Muscle layer of duodenum (tissue), 2 donors: ENCODE measurements around the gene ARL5A.
"Not testable (repeated sequence)": the region's sequence is repeated elsewhere in the genome, so short reads cannot be mapped to it uniquely, and the experiment has no call there.

Source experiments
- H3K27ac ChIP-seq: one replicate; pipeline ENCODE4 v1.7.0; 2013; ENCODE audit warnings: mild to moderate bottlenecking, low read length
- H3K27me3 ChIP-seq: one replicate; pipeline ENCODE4 v1.7.0; 2013; ENCODE audit warnings: low read depth, mild to moderate bottlenecking, control low read depth, low read length
- H3K36me3 ChIP-seq, 2 donors: one replicate each; pipeline ENCODE4 v1.7.0; 2013; ENCODE audit warnings: low read length in 2 of 2, control low read depth in 1 of 2, mild to moderate bottlenecking in 1 of 2; ENCODE audit not compliant: insufficient read depth in 2 of 2, control insufficient read depth in 1 of 2
- H3K4me1 ChIP-seq, 2 donors: one replicate each; pipeline ENCODE4 v1.7.0; 2013; ENCODE audit warnings: low read length in 2 of 2, mild to moderate bottlenecking in 2 of 2, control low read depth in 1 of 2, moderate library complexity in 1 of 2; ENCODE audit not compliant: insufficient read depth in 2 of 2, control insufficient read depth in 1 of 2
- H3K4me3 ChIP-seq, 2 donors: one replicate each; pipeline ENCODE4 v1.7.0; 2013; ENCODE audit warnings: low read length in 2 of 2, low read depth in 1 of 2, mild to moderate bottlenecking in 1 of 2
- H3K9me3 ChIP-seq, 2 donors: one replicate each; pipeline ENCODE4 v1.7.0; 2013; ENCODE audit warnings: low read length in 2 of 2, control low read depth in 1 of 2, mild to moderate bottlenecking in 1 of 2; ENCODE audit not compliant: control insufficient read depth in 1 of 2
- donor health status: healthy.

ARL5A gene, protein sequence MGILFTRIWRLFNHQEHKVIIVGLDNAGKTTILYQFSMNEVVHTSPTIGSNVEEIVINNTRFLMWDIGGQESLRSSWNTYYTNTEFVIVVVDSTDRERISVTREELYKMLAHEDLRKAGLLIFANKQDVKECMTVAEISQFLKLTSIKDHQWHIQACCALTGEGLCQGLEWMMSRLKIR

DNA sequence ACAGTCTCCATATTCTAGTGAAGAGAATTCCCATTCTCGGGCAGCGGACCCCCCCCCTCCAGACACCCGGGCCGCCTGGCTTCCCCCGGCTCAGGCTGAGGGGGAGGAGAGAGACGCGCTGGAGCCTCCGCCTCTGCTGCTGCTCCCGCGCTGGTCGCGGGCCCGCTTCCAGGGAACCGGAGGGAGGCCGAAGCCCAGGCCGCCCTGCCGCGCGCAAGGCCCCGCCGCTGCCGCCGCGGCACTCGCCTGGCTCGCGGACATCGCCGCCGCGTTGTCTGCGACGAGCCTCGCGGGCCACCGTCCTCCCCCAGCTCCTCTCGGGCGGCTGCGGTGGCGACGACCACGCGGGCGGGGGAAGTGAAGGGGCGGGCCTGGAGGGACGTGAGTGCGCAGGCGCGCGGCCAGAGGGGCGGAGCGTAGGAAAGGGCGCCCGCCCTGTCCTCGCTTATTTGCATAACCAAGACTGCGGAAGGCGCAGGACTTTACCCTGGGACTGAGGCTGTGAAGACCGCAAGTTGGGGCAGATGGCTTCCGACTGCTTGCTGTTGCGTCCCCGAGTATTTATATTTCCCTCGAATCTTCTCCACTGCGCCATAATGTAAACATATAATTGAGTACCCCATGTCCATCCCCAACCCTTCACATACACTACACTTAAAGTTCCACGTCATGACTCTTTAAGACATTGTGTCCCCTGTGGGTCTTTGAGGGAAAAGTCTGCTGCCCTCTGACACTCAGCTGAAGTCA, at the start of gene ARL5A:
ARL5A (minus strand) TSS at position 279 of the 747 bp plus-strand sequence; CDS start at position 34, 245 bp downstream.
- no peaks in the 10 kb centered on the region for H3K9me3 ChIP-seq
- H3K27ac ChIP-seq = peak within 1 kb of the TSS; percentile 89
- H3K4me1 ChIP-seq = peaks cover 4 to 28% of the 10 kb centered on the region in 2 donors
- peak within 1 kb of the TSS; percentile 95 to 97 for H3K4me3 ChIP-seq
- no peaks in the 10 kb centered on the region for H3K27me3 ChIP-seq
- H3K36me3 ChIP-seq = no peaks in the 10 kb centered on the region

DNA sequence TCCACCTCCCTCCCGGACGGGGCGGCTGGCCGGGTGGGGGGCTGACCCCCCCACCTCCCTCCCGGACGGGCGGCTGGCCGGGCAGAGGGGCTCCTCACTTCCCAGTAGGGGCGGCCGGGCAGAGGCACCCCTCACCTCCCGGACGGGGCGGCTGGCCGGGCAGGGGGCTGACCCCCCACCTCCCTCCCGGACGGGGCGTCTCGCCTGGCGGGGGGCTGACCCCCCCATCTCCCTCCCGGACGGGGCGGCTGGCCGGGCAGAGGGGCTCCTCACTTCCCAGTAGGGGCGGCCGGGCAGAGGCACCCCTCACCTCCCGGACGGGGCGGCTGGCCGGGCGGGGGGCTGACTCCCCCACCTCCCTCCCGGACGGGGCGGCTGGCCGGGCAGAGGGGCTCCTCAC, 47.4 kb upstream of the ARL5A start:
- H3K36me3 ChIP-seq, H3K4me3 ChIP-seq, H3K27ac ChIP-seq, H3K4me1 ChIP-seq, H3K27me3 ChIP-seq, H3K9me3 ChIP-seq: not testable (repeated sequence)

DNA sequence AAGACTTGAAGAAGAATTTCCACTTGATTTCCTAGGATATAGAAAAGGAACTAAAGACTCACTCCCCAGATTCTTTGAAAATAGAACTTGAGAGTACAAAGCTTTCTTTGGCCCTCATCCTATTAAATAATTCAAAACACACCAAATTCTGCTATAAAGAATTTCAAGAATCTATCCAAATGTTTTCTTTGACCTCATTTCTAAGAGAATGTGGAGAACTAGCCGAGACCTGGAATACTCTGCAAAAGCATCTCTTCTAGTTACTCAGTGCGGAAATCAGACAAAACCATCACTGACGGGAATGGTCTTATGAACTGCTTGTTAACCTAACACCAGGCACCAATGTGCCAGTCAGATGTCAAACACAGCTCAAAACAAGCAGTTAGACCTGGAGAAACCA, 44.2 kb upstream of the ARL5A start:
- H3K4me1 ChIP-seq = no peaks in the 10 kb centered on the region
- H3K36me3 ChIP-seq = no peaks in the 10 kb centered on the region
- H3K4me3 ChIP-seq = no peak overlapping the region
- no peaks in the 10 kb centered on the region for H3K27me3 ChIP-seq
- H3K27ac ChIP-seq = no peak overlapping the region
- no peaks in the 10 kb centered on the region for H3K9me3 ChIP-seq

DNA sequence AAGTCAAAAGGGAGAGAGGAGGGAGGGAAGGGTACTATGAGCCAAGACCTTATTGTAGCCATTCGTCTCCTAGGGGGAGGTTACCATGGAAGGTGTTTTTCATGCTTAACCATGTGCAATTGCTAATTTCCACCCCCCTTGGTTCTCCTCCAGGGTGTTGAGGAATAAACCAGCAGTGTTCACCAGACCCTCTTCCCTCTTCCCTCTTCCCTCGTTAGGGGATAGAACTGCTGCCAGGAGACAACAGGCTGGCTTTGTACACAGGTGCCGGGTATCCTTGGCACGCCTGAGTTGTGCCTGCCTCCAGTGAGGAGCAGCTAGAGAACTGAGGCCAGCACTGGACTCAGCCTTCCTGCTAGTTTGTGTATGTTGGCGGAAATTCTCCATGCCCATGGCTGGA, 41.1 kb upstream of the ARL5A start:
- Histone ChIP-seq H3K36me3 (no peaks in the 10 kb centered on the region), H3K27ac (no peak overlapping the region), H3K4me1 (no peaks in the 10 kb centered on the region), H3K4me3 (no peak overlapping the region), H3K27me3 (no peaks in the 10 kb centered on the region), H3K9me3 (no peaks in the 10 kb centered on the region)

DNA sequence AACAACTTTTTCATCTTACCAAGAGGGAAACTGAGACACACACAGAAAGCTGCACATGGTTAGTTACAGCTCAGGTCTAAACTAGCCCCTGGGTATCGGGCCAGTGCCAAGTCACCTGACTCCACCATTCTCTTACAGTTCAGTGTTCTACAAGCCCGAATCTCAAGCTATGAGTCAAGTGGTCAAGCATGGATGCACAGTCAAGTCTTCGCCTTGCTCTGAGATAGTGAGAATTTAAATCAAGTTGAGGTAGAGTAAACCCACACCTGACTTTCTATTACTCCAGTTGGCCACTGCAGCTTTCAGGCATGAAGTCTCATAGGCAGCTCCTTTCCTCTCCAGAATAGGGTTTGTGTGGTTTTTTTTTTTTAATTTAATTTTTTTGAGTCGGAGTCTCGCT, 34.5 kb upstream of the ARL5A start:
- H3K36me3 ChIP-seq = no peaks in the 10 kb centered on the region
- peaks cover 0 to 4% of the 10 kb centered on the region in 2 donors for H3K4me1 ChIP-seq
- no peak overlapping the region for H3K4me3 ChIP-seq
- H3K27ac ChIP-seq = no peak overlapping the region
- no peaks in the 10 kb centered on the region for H3K9me3 ChIP-seq
- no peaks in the 10 kb centered on the region for H3K27me3 ChIP-seq

DNA sequence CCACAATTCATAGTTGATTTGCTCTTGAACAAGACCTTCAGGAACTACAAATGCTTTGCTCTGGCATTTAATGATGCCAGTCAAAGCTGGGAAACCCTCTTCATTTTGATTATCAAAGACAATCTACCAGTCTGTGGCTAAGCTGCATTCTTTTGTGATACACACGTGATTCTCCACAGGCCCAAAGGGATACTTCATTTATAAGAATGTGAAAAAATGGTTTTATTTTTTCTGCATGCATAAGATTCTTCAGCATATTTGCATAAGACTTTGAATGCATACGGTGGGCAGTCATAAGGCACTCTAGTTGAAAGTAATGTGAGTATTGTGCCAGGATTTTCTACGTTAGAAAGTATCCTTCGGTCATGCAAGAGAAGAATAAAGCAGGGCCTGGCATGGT, 33.0 kb upstream of the ARL5A start:
- H3K27ac ChIP-seq = no peak overlapping the region
- no peaks in the 10 kb centered on the region for H3K36me3 ChIP-seq
- H3K4me1 ChIP-seq = peaks cover 0 to 4% of the 10 kb centered on the region in 2 donors
- no peaks in the 10 kb centered on the region for H3K27me3 ChIP-seq
- no peaks in the 10 kb centered on the region for H3K9me3 ChIP-seq
- no peak overlapping the region for H3K4me3 ChIP-seq

DNA sequence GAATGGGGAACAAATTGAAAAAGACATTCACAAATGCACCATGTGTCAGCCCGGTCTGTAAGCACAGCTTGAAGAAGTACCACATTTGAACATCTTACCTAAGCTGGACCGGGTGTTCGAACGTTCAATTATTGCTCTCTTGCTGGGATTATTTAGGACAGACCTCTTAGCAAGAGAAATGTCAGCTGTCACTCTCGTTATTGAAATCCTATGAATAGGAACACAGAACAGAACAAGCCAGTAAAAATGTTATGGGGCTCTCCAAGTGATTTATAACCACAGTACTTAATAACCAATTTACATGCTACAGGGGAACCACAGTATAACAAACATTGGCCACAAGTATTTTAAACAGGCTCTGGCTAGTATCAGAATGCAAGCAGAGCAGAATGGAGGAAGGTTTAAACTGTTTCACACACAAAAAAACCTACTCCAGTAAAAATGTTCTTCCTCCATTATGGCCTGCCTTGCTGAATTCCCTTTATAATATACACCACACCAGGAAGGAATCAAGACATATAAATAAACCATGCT, 32.5 kb upstream of the ARL5A start:
- Histone ChIP-seq H3K27me3 (no peaks in the 10 kb centered on the region), H3K9me3 (no peaks in the 10 kb centered on the region), H3K36me3 (no peaks in the 10 kb centered on the region), H3K4me1 (peaks cover 0 to 4% of the 10 kb centered on the region in 2 donors), H3K27ac (no peak overlapping the region), H3K4me3 (no peak overlapping the region)

DNA sequence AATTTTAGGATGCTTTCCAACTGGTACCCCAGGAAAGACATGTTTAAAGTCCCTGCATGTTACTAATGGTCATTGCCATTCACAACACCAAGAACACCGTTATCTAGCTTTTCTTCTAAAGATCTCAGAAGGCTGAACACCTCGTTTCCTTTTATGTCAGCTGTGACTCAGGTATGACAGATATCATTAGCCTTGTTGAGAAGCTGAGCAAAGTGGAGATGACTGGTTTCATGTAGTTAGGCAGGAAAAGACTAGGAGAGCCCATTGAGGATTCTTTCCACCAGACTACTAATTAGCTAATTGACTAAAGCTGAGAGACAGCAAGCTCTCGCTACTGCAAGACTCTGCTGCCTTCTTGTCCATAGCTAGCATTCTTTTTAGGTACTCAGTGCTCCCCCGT, 32.0 kb upstream of the ARL5A start:
- H3K36me3 ChIP-seq = no peaks in the 10 kb centered on the region
- no peaks in the 10 kb centered on the region for H3K27me3 ChIP-seq
- H3K27ac ChIP-seq = no peak overlapping the region
- H3K4me3 ChIP-seq = no peak overlapping the region
- H3K4me1 ChIP-seq = peaks cover 0 to 4% of the 10 kb centered on the region in 2 donors
- H3K9me3 ChIP-seq = no peaks in the 10 kb centered on the region

DNA sequence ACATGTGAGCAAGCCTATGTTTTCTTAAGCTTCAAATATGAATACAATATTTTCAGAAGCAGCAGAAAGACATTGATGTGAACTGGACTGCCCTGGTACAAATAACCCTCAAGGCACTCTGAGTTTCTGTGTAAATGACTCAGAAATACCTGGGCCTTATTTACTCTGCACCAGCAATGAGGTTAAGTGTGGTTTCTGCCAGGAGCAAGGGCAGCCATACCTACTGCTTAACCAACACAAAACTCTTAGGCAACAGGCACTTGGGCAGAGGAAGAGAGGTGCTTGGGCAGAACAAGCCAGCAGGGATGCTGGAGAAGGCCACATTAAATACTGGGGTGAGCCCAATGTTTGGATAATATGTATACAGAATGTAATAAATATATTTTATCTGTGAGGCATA, 29.4 kb upstream of the ARL5A start:
- Histone ChIP-seq H3K4me1 (peaks cover 0 to 4% of the 10 kb centered on the region in 2 donors), H3K27me3 (no peaks in the 10 kb centered on the region), H3K27ac (no peak overlapping the region), H3K9me3 (no peaks in the 10 kb centered on the region), H3K4me3 (no peak overlapping the region), H3K36me3 (no peaks in the 10 kb centered on the region)

DNA sequence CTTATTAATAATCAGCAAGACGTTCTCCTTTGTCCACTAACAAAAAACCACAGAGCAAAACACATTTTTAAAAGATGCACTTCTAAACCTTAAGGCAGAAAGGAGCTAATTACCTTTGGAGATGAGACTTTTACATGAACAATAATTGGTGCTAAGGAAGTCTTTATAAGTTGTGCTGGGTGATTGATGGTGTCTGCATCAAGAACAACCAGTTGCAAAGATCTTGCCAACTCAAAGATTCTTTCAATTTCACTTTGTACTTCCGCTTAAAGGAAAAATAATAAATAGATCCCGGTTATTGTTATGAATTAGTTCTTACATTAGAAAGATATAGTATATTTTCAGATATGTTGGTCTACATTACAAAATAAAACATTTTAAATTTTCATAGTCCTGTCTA, 26.9 kb upstream of the ARL5A start:
- H3K36me3 ChIP-seq = no peaks in the 10 kb centered on the region
- H3K4me1 ChIP-seq = no peaks in the 10 kb centered on the region
- no peak overlapping the region for H3K27ac ChIP-seq
- no peaks in the 10 kb centered on the region for H3K27me3 ChIP-seq
- no peak overlapping the region for H3K4me3 ChIP-seq
- H3K9me3 ChIP-seq = no peaks in the 10 kb centered on the region

DNA sequence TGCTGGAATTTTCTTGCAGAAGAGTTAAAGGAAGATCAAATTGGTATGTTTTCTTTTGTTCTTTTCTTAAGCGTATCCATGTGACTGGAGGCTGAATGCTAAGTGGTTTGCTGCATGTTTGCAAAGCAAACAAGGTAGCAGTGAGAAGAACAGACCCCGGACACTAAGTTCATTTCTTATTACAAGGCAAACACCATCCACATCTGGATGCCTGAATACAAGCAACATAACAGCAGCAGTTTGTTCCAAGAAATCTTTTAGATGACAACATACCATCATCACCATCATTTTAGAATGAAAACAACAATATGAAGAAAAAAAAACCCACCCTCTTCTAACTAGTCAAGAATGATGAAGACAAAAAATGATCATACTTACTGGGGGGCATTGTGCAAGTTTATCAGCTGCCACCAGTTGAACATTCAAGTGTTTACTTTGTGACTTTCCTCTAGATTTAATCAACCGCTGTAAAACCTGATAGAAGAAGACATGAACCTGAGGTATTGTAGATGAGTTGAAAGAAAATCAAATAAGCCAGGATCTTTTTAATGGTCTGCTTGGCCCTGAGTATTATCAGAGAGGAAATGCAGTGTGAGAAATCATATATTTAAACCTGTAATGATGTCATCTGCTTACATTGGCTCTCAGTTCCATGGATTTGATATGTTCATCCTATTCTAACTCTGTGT, 25.0 kb upstream of the ARL5A start:
- no peaks in the 10 kb centered on the region for H3K4me1 ChIP-seq
- H3K9me3 ChIP-seq = no peaks in the 10 kb centered on the region
- H3K27ac ChIP-seq = no peak overlapping the region
- no peaks in the 10 kb centered on the region for H3K36me3 ChIP-seq
- H3K4me3 ChIP-seq = no peak overlapping the region
- no peaks in the 10 kb centered on the region for H3K27me3 ChIP-seq
